ENCODE measurements around the gene TTC31. TPM values are rescaled to one million over a fixed set of nuclear protein-coding genes. Genes with fewer than 3 reads are reported as not detected.

The TTC31 gene
- polyA plus RNA-seq, 12 donors, result 15.3 to 36.6 (median 19.2) TPM; not detected in 1

GRCh38 chr2:74524005-74524404 is 41.1 kb downstream of the TTC31 start:
- DNase-seq, result no peak

- DNase-seq, result no peak
Observed at GRCh38 chr2:74524955-74525716, 42.3 kb downstream of the TTC31 start.

- no peak for DNase-seq
Observed at GRCh38 chr2:74525717-74526648, 43.1 kb downstream of the TTC31 start, which contains the start of gene DQX1. Gene DQX1, minus strand, starts transcription at chr2:74526231. Its CDS starts 502 bp downstream, at chr2:74525729.

- no peak for DNase-seq
Observed at GRCh38 chr2:74526649-74527230, 43.9 kb downstream of the TTC31 start.

- DNase-seq, result no peak
Observed at GRCh38 chr2:74527741-74528140, 44.9 kb downstream of the TTC31 start.

- DNase-seq, result no peak
Observed at GRCh38 chr2:74528600-74529356, 45.9 kb downstream of the TTC31 start.

- peak; percentile 99 for DNase-seq
Observed at GRCh38 chr2:74529357-74530238, 46.7 kb downstream of the TTC31 start, which contains the start of the genes AUP1 and HTRA2. Gene AUP1, minus strand, starts transcription at chr2:74529706. Its CDS starts 77 bp downstream, at chr2:74529629. Gene HTRA2, plus strand, starts transcription at chr2:74529933. Its CDS starts 74 bp downstream, at chr2:74530007.

GRCh38 chr2:74530239-74531187 is 47.6 kb downstream of the TTC31 start:
- DNase-seq, result peak; percentile 34

GRCh38 chr2:74531666-74532065 is 48.8 kb downstream of the TTC31 start:
- DNase-seq, result no peak

- DNase-seq, result no peak
Observed at GRCh38 chr2:74532222-74532621, 49.3 kb downstream of the TTC31 start.

GRCh38 chr2:74533464-74533863 is 50.6 kb downstream of the TTC31 start:
- DNase-seq, result no peak

GRCh38 chr2:74534411-74534810 is 51.5 kb downstream of the TTC31 start:
- no peak for DNase-seq

GRCh38 chr2:74535440-74535965 is 52.6 kb downstream of the TTC31 start:
- no peak for DNase-seq

GRCh38 chr2:74536166-74536950 is 53.5 kb downstream of the TTC31 start:
- DNase-seq, result no peak

- DNase-seq, result no peak
Observed at GRCh38 chr2:74537140-74537539, 54.3 kb downstream of the TTC31 start.

- DNase-seq, result no peak
Observed at GRCh38 chr2:74538881-74539339, 56.0 kb downstream of the TTC31 start.

- DNase-seq, result no peak
Observed at GRCh38 chr2:74540291-74540690, 57.4 kb downstream of the TTC31 start.

GRCh38 chr2:74542978-74543377 is 60.1 kb downstream of the TTC31 start:
- no peak for DNase-seq

All from muscle of arm (tissue), 12 donors.